ENCODE measurements around the gene STAG1. TPM values are rescaled to one million over a fixed set of nuclear protein-coding genes. Genes with fewer than 3 reads are reported as not detected.
"Not testable (repeated sequence)": the region's sequence is repeated elsewhere in the genome, so short reads cannot be mapped to it uniquely, and the experiment has no call there.

Gene STAG1
- total RNA-seq, 1 donor from 2014 or later, result 18.4 TPM

DNA sequence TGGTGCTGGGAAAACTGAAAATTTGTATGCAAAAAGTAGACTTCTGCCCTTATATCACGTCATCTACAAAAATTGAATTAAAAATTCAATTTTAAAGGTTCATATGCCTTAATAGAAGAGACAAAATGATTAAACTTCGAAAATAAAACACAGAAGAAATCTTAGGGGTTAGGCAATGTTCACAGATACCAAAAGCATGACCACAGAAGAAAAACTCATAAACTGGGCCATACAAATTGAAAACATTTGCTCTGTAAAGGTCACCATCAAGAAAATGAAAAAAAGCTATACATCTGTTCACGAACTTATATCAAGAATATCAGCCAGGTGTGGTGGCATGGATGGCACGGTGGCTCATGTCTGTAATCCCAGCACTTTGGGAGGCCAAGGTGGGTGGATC lies 257.0 kb downstream of the STAG1 start:
- no peaks in the 10 kb centered on the region for H3K27me3 ChIP-seq (ENCODE audit: low read depth)
- DNase-seq, result no peak
- intact Hi-C loops (cut with micrococcal nuclease), result no loop called here
- H3K4me3 ChIP-seq, result no peak overlapping the region
- no peak overlapping the region for H3K27ac ChIP-seq (replicated peaks)
- TF ChIP-seq, protein P1, sequence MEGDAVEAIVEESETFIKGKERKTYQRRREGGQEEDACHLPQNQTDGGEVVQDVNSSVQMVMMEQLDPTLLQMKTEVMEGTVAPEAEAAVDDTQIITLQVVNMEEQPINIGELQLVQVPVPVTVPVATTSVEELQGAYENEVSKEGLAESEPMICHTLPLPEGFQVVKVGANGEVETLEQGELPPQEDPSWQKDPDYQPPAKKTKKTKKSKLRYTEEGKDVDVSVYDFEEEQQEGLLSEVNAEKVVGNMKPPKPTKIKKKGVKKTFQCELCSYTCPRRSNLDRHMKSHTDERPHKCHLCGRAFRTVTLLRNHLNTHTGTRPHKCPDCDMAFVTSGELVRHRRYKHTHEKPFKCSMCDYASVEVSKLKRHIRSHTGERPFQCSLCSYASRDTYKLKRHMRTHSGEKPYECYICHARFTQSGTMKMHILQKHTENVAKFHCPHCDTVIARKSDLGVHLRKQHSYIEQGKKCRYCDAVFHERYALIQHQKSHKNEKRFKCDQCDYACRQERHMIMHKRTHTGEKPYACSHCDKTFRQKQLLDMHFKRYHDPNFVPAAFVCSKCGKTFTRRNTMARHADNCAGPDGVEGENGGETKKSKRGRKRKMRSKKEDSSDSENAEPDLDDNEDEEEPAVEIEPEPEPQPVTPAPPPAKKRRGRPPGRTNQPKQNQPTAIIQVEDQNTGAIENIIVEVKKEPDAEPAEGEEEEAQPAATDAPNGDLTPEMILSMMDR (IDR thresholded peaks at IDR 0.05; ENCODE audit: borderline replicate concordance), result no peak
- peaks cover 18% of the 10 kb centered on the region for H3K36me3 ChIP-seq
- H3K9me3 ChIP-seq (replicated peaks), result no peaks in the 10 kb centered on the region
- no peaks in the 10 kb centered on the region for H3K4me1 ChIP-seq

DNA sequence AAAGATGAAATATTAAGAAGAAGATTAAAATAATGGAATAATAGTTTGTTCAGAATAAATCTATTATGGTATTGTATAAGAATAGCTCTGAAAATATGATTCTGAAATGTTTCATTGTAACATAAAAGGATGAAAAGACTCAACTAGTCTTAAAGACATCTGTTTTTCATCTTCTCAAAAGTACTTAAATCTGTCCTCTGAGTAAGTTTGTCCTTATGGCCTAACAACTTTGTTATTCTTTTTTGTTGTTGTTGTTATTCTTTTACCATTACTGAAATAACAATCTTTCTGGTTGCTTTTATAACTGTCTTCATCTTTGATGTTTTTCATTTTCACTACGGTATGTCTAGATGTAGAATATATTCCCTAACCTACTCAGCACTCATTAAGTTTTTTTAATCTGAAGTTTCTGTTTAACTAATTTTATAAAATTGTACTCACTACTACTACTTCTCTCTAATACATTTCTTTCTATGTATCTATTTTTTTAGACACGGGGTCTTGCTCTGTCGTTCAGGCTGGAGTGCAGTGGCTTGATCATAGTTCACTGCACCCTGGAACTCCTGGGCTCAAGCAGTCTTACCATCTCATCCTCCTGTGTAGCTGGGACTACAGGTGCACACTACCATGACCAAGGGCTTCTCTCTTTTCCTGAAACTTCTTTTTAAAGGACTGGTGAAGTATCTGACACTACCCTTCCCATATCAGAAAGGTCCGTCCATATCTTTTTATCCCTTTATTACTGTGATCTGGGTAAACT lies 261.4 kb downstream of the STAG1 start:
- no peaks in the 10 kb centered on the region for H3K4me1 ChIP-seq
- intact Hi-C loops (cut with micrococcal nuclease), result no loop called here
- H3K36me3 ChIP-seq, result peaks cover 24% of the 10 kb centered on the region
- H3K4me3 ChIP-seq, result no peak overlapping the region
- no peaks in the 10 kb centered on the region for H3K9me3 ChIP-seq (replicated peaks)
- no peak for DNase-seq
- H3K27me3 ChIP-seq (ENCODE audit: low read depth), result no peaks in the 10 kb centered on the region
- TF ChIP-seq, protein P1 (IDR thresholded peaks at IDR 0.05; ENCODE audit: borderline replicate concordance), result no peak
- H3K27ac ChIP-seq (replicated peaks), result no peak overlapping the region

DNA sequence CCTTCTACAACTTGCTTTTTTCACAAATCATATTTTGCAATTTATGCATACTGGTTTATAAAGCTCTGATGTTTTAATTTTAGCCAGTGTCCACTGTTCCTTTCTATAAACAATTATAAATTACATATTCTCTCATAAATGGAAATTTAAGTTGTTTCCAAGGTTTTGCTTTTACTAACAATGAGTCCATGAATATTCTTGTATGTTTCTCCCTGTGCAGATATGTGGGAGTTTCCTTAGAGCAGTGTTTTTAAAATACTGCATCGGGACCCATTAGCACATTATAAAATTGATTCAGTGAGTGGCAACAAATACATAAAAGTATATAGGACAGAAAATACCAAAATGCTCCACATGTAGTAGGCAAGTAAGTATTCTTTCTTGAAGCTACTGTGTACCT lies 266.4 kb downstream of the STAG1 start:
- TF ChIP-seq, protein P1 (IDR thresholded peaks at IDR 0.05; ENCODE audit: borderline replicate concordance), result no peak
- no peak for DNase-seq
- Histone ChIP-seq H3K9me3 (replicated peaks) (no peaks in the 10 kb centered on the region), H3K4me1 (no peaks in the 10 kb centered on the region), H3K36me3 (peaks cover 24% of the 10 kb centered on the region), H3K27ac (replicated peaks) (no peak overlapping the region), H3K27me3 (ENCODE audit: low read depth) (no peaks in the 10 kb centered on the region), H3K4me3 (no peak overlapping the region)
- intact Hi-C loops (cut with micrococcal nuclease), result no loop called here

DNA sequence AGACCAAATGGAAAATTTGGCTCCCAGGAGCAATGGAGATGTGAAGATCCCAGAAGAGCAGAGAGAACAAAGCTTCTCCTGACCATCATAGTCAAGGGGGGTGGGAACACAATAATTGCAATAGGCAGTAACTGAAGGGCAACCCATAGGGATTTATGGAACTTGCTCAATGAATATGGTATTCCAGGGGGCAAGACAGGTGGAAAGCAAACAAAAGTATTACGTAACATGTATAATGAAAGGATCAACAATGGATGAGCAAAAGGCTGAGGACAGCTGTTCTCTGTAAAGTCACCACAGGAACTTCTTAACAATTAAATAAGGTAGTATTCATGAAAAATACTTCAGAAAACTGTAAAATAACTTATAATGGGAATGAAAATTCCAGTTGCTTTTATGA lies 275.9 kb downstream of the STAG1 start:
- no peaks in the 10 kb centered on the region for H3K27me3 ChIP-seq (ENCODE audit: low read depth)

DNA sequence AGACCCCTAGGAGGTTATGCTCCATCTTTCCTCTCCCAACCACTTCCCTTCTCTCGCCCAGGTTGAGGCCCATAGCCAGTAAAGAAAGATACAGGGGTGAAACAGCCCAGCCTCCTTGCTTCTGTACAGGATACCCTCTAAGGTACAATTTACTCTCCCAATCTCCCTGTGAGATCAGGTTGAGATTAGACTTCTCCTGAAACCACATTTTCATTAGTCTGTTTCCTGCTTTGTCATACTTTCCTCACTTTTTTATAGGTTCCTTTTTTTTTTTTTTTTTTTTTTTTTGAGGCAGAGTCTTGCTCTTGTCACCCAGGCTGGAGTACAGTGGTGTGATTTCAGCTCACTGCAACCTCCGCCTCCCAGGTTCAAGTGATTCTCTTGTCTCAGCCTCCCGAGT lies 277.3 kb downstream of the STAG1 start:
- H3K27ac ChIP-seq (replicated peaks); DNase-seq; H3K27me3 ChIP-seq (ENCODE audit: low read depth); intact Hi-C loops (cut with micrococcal nuclease); H3K4me3 ChIP-seq; H3K4me1 ChIP-seq: not testable (repeated sequence)
- H3K36me3 ChIP-seq, result peaks cover 63% of the 10 kb centered on the region
- peaks cover 13% of the 10 kb centered on the region for H3K9me3 ChIP-seq (replicated peaks)

More for the DNA sequence above, 275.9 kb downstream of the STAG1 start:
- intact Hi-C loops (cut with micrococcal nuclease), result no loop called here
- no peak overlapping the region for H3K27ac ChIP-seq (replicated peaks)
- no peaks in the 10 kb centered on the region for H3K4me1 ChIP-seq
- TF ChIP-seq, protein P1 (IDR thresholded peaks at IDR 0.05; ENCODE audit: borderline replicate concordance), result no peak
- no peak overlapping the region for H3K4me3 ChIP-seq
- peaks cover 49% of the 10 kb centered on the region for H3K36me3 ChIP-seq
- no peaks in the 10 kb centered on the region for H3K9me3 ChIP-seq (replicated peaks)
- no peak for DNase-seq

DNA sequence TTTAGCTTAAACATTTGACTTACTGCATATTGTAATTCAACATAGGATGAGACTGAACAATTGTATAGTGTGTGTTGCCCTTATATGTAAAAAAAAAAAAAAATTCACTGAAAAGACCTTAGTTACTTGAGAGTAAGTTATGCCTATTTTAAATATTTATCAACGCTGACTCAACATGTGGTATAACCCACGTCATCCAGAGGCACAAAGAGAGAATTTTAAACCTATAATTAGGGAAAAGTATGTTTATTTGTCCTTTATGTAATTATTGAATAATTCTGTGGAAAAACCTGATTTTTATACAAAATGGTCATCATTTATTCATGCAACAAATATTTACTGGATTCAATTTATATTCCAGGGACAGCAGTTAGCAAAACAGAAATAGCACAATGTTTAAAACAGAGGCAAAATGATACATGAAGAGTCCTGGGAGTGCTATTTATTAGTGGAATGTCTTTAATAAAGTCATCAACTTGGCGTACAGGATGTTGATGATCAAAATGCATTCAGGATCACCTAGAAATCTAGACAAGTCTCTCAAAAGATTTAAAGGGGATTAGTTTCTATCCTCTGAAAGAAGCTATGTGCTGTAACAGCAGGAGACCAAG lies 278.4 kb downstream of the STAG1 start:
- TF ChIP-seq, protein P1 (IDR thresholded peaks at IDR 0.05; ENCODE audit: borderline replicate concordance), result no peak
- Histone ChIP-seq H3K9me3 (replicated peaks) (peaks cover 17% of the 10 kb centered on the region), H3K27me3 (ENCODE audit: low read depth) (no peaks in the 10 kb centered on the region), H3K4me1 (no peaks in the 10 kb centered on the region), H3K27ac (replicated peaks) (no peak overlapping the region), H3K36me3 (peaks cover 63% of the 10 kb centered on the region), H3K4me3 (no peak overlapping the region)
- DNase-seq, result no peak
- intact Hi-C loops (cut with micrococcal nuclease), result no loop called here
